GM12878 (cell line): Measurements from ENCODE around the gene DNAI2. TPM values are rescaled to one million over a fixed set of nuclear protein-coding genes. Genes with fewer than 3 reads are reported as not detected.
"Not testable (repeated sequence)": the region's sequence is repeated elsewhere in the genome, so short reads cannot be mapped to it uniquely, and the experiment has no call there.

ENCODE experiments used
- ATAC-seq: fragments of 200-7000 bp; cut with Tn5 transposase; 3 replicates; pipeline ENCODE4 v1.9.1; 2020; ENCODE audit warnings: mild to moderate bottlenecking, moderate library complexity
- BruUV-seq: library from RNA; stranded (reverse); fragments of 400-500 nt; replicated peaks from 2 replicates; lab custom pipeline; 2021; lab: Mats Ljungman, UMichigan
- CTCF ChIA-PET: fragments of 300-600 bp; sonication (Branson Sonifier 250); formaldehyde crosslinking; extraction: SDS; loops from one replicate; lab custom pipeline; 2021; ENCODE audit warnings: inconsistent platforms; lab: Yijun Ruan, JAX
- POLR2A ChIA-PET: fragments of 350-600 bp; formaldehyde crosslinking; extraction: SDS; loops from one replicate; lab custom pipeline; 2021; ENCODE audit warnings: inconsistent platforms; lab: Charles Lee
- RAD21 ChIA-PET: fragments of 300-600 bp; sonication (Branson Sonifier 250); formaldehyde crosslinking; loops from one replicate; lab custom pipeline; 2023; ENCODE audit warnings: antibody characterized with exemption; ENCODE audit not compliant: unreplicated experiment; lab: Charles Lee
- SMC1A ChIA-PET: fragments of 300-600 bp; sonication (Branson Sonifier 250); formaldehyde crosslinking; loops from one replicate; lab custom pipeline; 2023; ENCODE audit not compliant: unreplicated experiment, uncharacterized antibody; lab: Charles Lee
- DNase-seq: peaks from one replicate; pipeline ENCODE4 v3.0.0-alpha.2; 2011; ENCODE audit warnings: low read depth, low spot score
- FAIRE-seq: peaks from 3 replicates; lab custom pipeline; 2011; peaks lifted over from hg19 to GRCh38; lab: Jason Lieb, UNC
- H2AFZ ChIP-seq: 2 replicates; pipeline ENCODE4 v1.6.0; 2011; ENCODE audit warnings: low read depth, low read length, control low read depth; ENCODE audit not compliant: control insufficient read depth
- H3K27ac ChIP-seq: 2 replicates; pipeline ENCODE4 v1.5.1; 2011; ENCODE audit warnings: control low read depth; ENCODE audit not compliant: control insufficient read depth, insufficient read depth
- H3K27me3 ChIP-seq, 2 experiments: replicated peaks in 1 of 2; 2 replicates each; pipeline versions ENCODE4 v1.6.0 to v1.6.1; 2011; ENCODE audit warnings: low read length in 1 of 2; ENCODE audit not compliant: control insufficient read depth in 2 of 2, insufficient read depth in 2 of 2
- H3K36me3 ChIP-seq, 2 experiments: 2 replicates each; pipeline ENCODE4 v1.5.1; 2011; ENCODE audit warnings: low read length in 1 of 2; ENCODE audit not compliant: control insufficient read depth in 2 of 2, insufficient read depth in 2 of 2
- H3K4me1 ChIP-seq: 2 replicates; pipeline ENCODE4 v1.6.1; 2011; ENCODE audit warnings: mild to moderate bottlenecking, low read length, moderate library complexity, mixed read lengths; ENCODE audit not compliant: control insufficient read depth, insufficient read depth
- H3K4me2 ChIP-seq: 2 replicates; pipeline ENCODE4 v1.6.0; 2011; ENCODE audit warnings: control low read depth; ENCODE audit not compliant: control insufficient read depth, insufficient read depth
- H3K4me3 ChIP-seq: fragments of 200-600 bp; sonication (generic); 2 replicates; pipeline ENCODE4 v1.5.1; 2016
- H3K79me2 ChIP-seq: 2 replicates; pipeline ENCODE4 v1.6.0; 2011; ENCODE audit warnings: low read length; ENCODE audit not compliant: control insufficient read depth, insufficient read depth
- H3K9ac ChIP-seq: 2 replicates; pipeline ENCODE4 v1.8.0; 2011; ENCODE audit warnings: low read length, control low read depth, mixed read lengths; ENCODE audit not compliant: control insufficient read depth, insufficient read depth
- H3K9me3 ChIP-seq: replicated peaks from 3 replicates; pipeline ENCODE4 v1.5.1; 2011; ENCODE audit warnings: mild to moderate bottlenecking, low read length; ENCODE audit not compliant: control insufficient read depth, insufficient read depth
- H4K20me1 ChIP-seq: 2 replicates; pipeline ENCODE4 v1.6.0; 2011; ENCODE audit not compliant: control insufficient read depth, insufficient read depth
- BHLHE40 ChIP-seq, 2 experiments: fragments of 450-650 bp in 1 of 2; IDR thresholded peaks; 2 replicates each; pipeline ENCODE4 v1.6.1; 2011 to 2017; ENCODE audit warnings: low read depth in 2 of 2, borderline replicate concordance in 1 of 2, improper control_type of control experiment in 1 of 2, low read length in 1 of 2, mild to moderate bottlenecking in 1 of 2
- GABPA ChIP-seq: IDR thresholded peaks from 2 replicates; pipeline ENCODE4 v1.6.1; 2014; ENCODE audit warnings: antibody characterized with exemption, low read depth, mild to moderate bottlenecking, inconsistent platforms
- HDAC2 ChIP-seq: fragments of 200-600 bp; sonication (generic); IDR thresholded peaks from 2 replicates; pipeline ENCODE4 v1.6.1; 2017
- NR2F1 ChIP-seq: fragments of 450-650 bp; conservative IDR thresholded peaks from 2 replicates; pipeline ENCODE4 v1.6.1; 2017; ENCODE audit warnings: mild to moderate bottlenecking
- ZNF217 ChIP-seq: fragments of 450-650 bp; IDR thresholded peaks from 2 replicates; pipeline ENCODE4 v1.6.1; 2017; ENCODE audit warnings: antibody characterized with exemption, mild to moderate bottlenecking
- WGBS: methylation state at CpG from one replicate; pipeline ENCODE4 v1.1.6; 2016; ENCODE audit warnings: low lambda C conversion rate; ENCODE audit not compliant: insufficient replicate concordance, insufficient coverage; ENCODE audit errors: missing lambda C conversion rate; 5-methylcytosine and 5-hydroxymethylcytosine counted together
- in situ Hi-C: fragments of 300-500 bp; cut with MboI; formaldehyde crosslinking; loops from 9 replicates; pipeline ENCODE4 v1.14.3; 2018; ENCODE audit warnings: mixed read lengths
- intact Hi-C: fragments of 100-400 bp; cut with micrococcal nuclease; formaldehyde crosslinking; loops from one replicate; pipeline ENCODE4 v1.14.2; 2022; ENCODE audit not compliant: unreplicated experiment
- polyA plus RNA-seq, 11 experiments: library from polyadenylated mRNA; depleted of rRNA in 4 of 11; unstranded in 6 of 11; stranded (reverse) in 5 of 11; fragments of >200 nt; fragmentation: Nextera tagmentation in 4 of 11; fragmentation: Illumina TruSeq in 1 of 11; extraction: Ambion mirVana in 4 of 11; extraction: Trizol in 1 of 11; gene quantifications; 1 replicate in 1 of 11; 2 replicates in 10 of 11; pipeline versions ENCODE4 v1.2.1 to v1.2.3, GENCODE V29; 2011 to 2016; ENCODE audit warnings: inconsistent platforms in 2 of 11, missing spikeins in 2 of 11, low read depth in 1 of 11
- total RNA-seq, 4 experiments: library from RNA; depleted of rRNA in 3 of 4; stranded (reverse); fragments of >200 nt in 3 of 4; fragmentation: Illumina TruSeq in 1 of 4; extraction: Trizol in 1 of 4; gene quantifications; 2 replicates each; pipeline versions ENCODE4 v1.2.1 to v1.2.3, GENCODE V29; 2013 to 2021
- TF ChIP-seq, protein P1 (sequence below): fragments of 450-650 bp; IDR thresholded peaks from 2 replicates; pipeline ENCODE4 v1.6.1; 2016; ENCODE audit warnings: mild to moderate bottlenecking
- TF ChIP-seq, protein P2 (sequence below): IDR thresholded peaks from 2 replicates; pipeline ENCODE4 v1.6.1; 2011; ENCODE audit warnings: low read depth, low read length, improper control_type of control experiment, borderline replicate concordance

The DNAI2 gene
- total and polyA plus RNA-seq, 10 of the 15 experiments (the other 5 are each of a cell fraction or from before 2014, with no cell fraction given): 0.04 to 1.8 (median 0.13) TPM

DNA sequence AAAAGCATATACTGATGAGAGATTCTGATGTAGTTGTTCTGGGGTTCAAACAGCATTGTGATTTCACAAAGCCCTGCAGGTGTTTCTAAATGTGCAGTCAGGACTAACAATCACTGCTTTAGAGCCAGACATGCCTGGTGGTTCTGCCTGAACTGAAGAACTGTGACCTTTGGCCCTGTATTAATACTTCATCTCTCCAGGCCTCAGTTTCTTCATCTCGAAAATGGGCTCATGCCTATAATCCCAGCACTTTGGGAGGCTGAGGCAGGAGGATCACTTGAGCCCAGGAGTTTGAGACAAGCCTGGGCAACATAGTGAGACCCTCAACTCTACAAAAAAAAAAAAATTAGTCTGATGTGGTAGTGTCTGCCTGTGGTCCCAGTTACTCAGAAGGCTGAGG, 3.9 kb downstream of the DNAI2 start:
- POLR2A ChIA-PET: no interaction called here

DNA sequence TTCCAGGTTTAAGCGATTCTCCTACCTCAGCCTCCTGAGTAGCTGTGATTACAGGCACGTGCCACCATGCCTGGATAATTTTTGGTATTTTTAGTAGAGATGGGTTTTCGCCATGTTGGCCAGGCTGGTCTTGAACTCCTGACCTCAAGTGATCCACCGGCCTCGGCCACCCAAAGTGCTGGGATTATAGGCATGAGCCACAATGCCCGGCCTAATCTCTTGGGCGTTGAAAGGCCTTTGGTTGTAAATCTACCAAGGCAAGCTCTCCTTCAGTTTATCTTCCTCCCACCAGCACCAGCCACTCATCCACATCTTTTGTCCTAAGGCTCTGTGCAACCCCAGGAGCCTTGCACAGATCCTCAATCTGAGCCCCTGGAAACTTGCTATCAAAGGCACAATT, 5.6 kb downstream of the DNAI2 start:
- not testable (repeated sequence) for BruUV-seq, H3K4me3 ChIP-seq
- TF ChIP-seq, protein P1, sequence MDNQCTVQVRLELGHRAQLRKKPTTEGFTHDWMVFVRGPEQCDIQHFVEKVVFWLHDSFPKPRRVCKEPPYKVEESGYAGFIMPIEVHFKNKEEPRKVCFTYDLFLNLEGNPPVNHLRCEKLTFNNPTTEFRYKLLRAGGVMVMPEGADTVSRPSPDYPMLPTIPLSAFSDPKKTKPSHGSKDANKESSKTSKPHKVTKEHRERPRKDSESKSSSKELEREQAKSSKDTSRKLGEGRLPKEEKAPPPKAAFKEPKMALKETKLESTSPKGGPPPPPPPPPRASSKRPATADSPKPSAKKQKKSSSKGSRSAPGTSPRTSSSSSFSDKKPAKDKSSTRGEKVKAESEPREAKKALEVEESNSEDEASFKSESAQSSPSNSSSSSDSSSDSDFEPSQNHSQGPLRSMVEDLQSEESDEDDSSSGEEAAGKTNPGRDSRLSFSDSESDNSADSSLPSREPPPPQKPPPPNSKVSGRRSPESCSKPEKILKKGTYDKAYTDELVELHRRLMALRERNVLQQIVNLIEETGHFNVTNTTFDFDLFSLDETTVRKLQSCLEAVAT: 0 out of 2 replicates have a peak, but pooled peaks have one; percentile 16
- 0 out of 4 replicates have a peak, but pooled peaks of 1 of the 2 experiments have one; percentile 21 for TF ChIP-seq BHLHE40 (IDR thresholded peaks at IDR 0.05; ENCODE audit: borderline replicate concordance in 1 of 2, low read depth in 2 of 2, low read length in 1 of 2)
- TF ChIP-seq, all 136 proteins: peak for 2; not testable (repeated sequence) for 134
- H2AFZ ChIP-seq: peak overlapping the region; percentile 49
- intact Hi-C loops (loop anchor here (5.0 kb wide), 1 partner anchor 67 kb away; the partner anchor contains the start of gene TTYH2), in situ Hi-C loops (loop anchor here (10.0 to 25.0 kb wide), 2 partner anchors 65 to 1867 kb away; partner anchors contain the start of gene TTYH2)
- RAD21 ChIA-PET: interaction anchor here (1.4 to 3.1 kb wide), 2 partner anchors 19 to 66 kb away, joined by 4 to 10 read pairs; partner anchors contain the start of gene TTYH2
- WGBS: 75% methylated on average over 7 of the region's 7 CpGs
- H3K27me3 ChIP-seq, FAIRE-seq, ATAC-seq, H3K36me3 ChIP-seq, SMC1A ChIA-PET, H3K9me3 ChIP-seq, H3K79me2 ChIP-seq, H4K20me1 ChIP-seq, DNase-seq: not testable (repeated sequence)
- CTCF ChIA-PET: interaction anchor here (3.5 kb wide), 1 partner anchor 16 kb away, joined by 18 read pairs; no protein-coding TSS in a partner anchor
- POLR2A ChIA-PET: interaction anchor here (1.0 to 1.2 kb wide), 5 partner anchors 8 to 188 kb away, joined by 3 to 4 read pairs (median 3); partner anchors contain the start of gene TTYH2
- 0 out of 2 replicates have a peak overlapping the region, but pooled peaks have one; percentile 16 for H3K9ac ChIP-seq
- peaks cover 32% of the 10 kb centered on the region for H3K4me1 ChIP-seq
- peak overlapping the region; percentile 65 for H3K27ac ChIP-seq
- H3K4me2 ChIP-seq: peak overlapping the region; percentile 59

More for the DNA sequence above, 3.9 kb downstream of the DNAI2 start:
- Histone ChIP-seq H4K20me1 (no peaks in the 10 kb centered on the region), H3K79me2 (no peaks in the 10 kb centered on the region), H2AFZ (no peak overlapping the region), H3K27me3 (no peaks in the 10 kb centered on the region), H3K36me3 (no peaks in the 10 kb centered on the region), H3K9me3 (no peaks in the 10 kb centered on the region; the same call in 2 of the 3 replicates), H3K27ac (no peak overlapping the region), H3K4me2 (no peak overlapping the region), H3K4me3 (no peak overlapping the region), H3K4me1 (peaks cover 42% of the 10 kb centered on the region), H3K9ac (no peak overlapping the region)
- WGBS: 0% methylated on average over 1 of the region's 1 CpG
- intact Hi-C loops: no loop called here
- BruUV-seq: no TSS peak
- no peak for ATAC-seq
- TF ChIP-seq, protein P2, sequence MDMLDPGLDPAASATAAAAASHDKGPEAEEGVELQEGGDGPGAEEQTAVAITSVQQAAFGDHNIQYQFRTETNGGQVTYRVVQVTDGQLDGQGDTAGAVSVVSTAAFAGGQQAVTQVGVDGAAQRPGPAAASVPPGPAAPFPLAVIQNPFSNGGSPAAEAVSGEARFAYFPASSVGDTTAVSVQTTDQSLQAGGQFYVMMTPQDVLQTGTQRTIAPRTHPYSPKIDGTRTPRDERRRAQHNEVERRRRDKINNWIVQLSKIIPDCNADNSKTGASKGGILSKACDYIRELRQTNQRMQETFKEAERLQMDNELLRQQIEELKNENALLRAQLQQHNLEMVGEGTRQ: no peak
- no peak for TF ChIP-seq GABPA
- no peak for TF ChIP-seq HDAC2
- 0 out of 2 replicates have a peak, but pooled peaks have one; percentile 27 for TF ChIP-seq NR2F1
- peak; percentile 81; the same call in 1 of the 2 replicates for TF ChIP-seq ZNF217
- ChIA-PET CTCF (no interaction called here), SMC1A (no interaction called here), RAD21 (no interaction called here)
- in situ Hi-C loops: loop anchor here (10.0 to 25.0 kb wide), 2 partner anchors 63 to 1866 kb away; partner anchors contain the start of gene TTYH2
- FAIRE-seq: no peak
- no peak for DNase-seq
